ENCODE data around the gene FAF1.

FAF1 gene

DNA sequence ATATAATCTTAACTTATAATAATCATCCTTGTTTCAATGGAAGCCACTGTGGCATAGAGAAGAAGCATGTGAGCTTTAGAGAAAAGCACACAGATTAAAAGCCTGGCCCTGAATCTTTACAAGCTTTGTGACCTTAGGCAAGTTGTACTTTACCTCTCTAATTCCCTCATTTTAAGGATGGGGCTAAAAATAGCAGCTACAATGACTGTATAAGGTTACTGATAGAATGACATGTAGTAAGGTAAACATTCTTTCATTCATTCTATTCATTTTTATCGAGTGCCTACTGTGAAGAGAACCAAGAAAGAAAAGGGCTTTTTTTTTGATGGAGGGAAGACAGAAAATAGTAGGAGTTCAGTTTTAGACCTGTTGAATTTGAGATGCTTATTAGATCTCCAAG, 35.6 kb upstream of the FAF1 start:
- Histone ChIP-seq H3K4me3 (no peak overlapping the region), H3K27ac (no peak overlapping the region)
- TF ChIP-seq CTCF (IDR thresholded peaks at IDR 0.05), result no peak
- DNase-seq (ENCODE audit: low spot score), result no peak

- DNase-seq (ENCODE audit: low spot score), result no peak
- Histone ChIP-seq H3K4me3 (no peak overlapping the region), H3K27ac (no peak overlapping the region)
- no peak for TF ChIP-seq CTCF (IDR thresholded peaks at IDR 0.05)
These were observed 34.9 kb upstream of the FAF1 start for GRCh38 chr1:50994997-50995396.

DNA sequence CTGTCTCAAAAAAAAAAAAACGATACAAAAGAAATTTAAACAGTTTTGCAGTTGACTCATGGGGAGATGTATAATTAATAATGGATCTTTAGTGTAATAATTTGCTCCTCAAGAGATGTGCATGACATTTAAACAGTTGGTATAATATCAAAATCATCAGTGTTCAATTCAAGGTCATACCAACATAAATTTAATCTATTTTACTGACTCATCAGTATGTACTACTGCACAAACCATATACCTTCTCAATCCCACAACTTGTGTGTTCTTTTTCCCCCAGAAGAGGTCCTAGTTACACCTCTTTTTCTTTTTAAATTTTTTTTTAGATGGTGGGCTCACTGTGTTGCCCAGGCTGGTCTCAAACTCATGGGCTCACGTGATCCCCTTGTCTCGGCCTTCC, 33.6 kb upstream of the FAF1 start:
- Histone ChIP-seq H3K27ac (no peak overlapping the region), H3K4me3 (no peak overlapping the region)
- TF ChIP-seq CTCF (IDR thresholded peaks at IDR 0.05), result no peak
- DNase-seq (ENCODE audit: low spot score), result no peak

GRCh38 chr1:50992532-50993318, 32.7 kb upstream of the FAF1 start:
- DNase-seq (ENCODE audit: low spot score), result no peak
- TF ChIP-seq CTCF (IDR thresholded peaks at IDR 0.05), result no peak
- H3K4me3 ChIP-seq, result no peak overlapping the region
- H3K27ac ChIP-seq, result no peak overlapping the region

- no peak for DNase-seq (ENCODE audit: low spot score)
- H3K4me3 ChIP-seq, result no peak overlapping the region
- no peak for TF ChIP-seq CTCF (IDR thresholded peaks at IDR 0.05)
- no peak overlapping the region for H3K27ac ChIP-seq
These were observed 29.6 kb upstream of the FAF1 start for GRCh38 chr1:50989694-50990093.

DNA sequence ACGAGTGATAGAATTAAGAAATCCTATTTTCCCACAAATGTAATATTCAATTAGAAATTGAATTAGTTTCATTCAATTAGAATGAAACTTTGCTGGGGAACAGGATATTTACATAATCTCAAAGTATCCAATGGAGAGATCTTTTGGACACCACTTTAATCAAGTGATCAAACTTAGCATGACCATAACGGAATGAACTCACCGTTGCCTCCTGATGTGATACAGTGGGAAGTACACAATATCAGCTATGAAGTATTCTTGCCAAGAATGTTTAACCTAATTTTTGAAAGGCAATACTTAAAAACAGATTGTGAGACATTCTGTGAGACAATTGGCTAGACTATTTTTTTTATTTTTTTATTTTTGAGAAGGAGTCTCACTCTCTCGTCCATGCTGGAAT, 26.6 kb upstream of the FAF1 start:
- no peak for TF ChIP-seq CTCF (IDR thresholded peaks at IDR 0.05)
- Histone ChIP-seq H3K27ac (no peak overlapping the region), H3K4me3 (no peak overlapping the region)
- no peak for DNase-seq (ENCODE audit: low spot score)

DNA sequence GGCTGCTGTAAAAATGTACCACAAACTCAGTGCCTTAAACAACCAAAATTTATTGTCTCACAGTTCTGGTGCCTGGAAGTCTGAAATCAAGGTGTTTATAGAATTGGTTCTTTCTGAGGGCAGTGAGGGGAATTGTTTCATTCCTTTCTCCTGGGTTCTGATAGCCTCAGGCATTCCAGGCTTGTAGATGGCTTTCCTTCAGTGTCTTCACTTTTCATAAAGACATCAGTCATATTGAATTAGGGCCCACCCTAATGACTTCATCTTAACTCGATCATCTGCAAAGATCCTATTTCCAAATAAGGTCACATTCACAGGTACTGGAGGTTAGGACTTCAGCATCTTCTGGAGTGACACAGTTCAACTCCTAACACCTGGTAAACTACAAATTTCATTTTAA, 25.0 kb upstream of the FAF1 start:
- Histone ChIP-seq H3K4me3 (peak overlapping the region; percentile 42), H3K27ac (peak overlapping the region; percentile 2 to 68)
- no peak for TF ChIP-seq CTCF (IDR thresholded peaks at IDR 0.05)
- no peak for DNase-seq (ENCODE audit: low spot score)

All from coronary artery (tissue), 2 donors.